HG03064 (cell line): ENCODE data around the gene ANGPTL4.
"Not testable (repeated sequence)": the region's sequence is repeated elsewhere in the genome, so short reads cannot be mapped to it uniquely, and the experiment has no call there.

Experiments
- ATAC-seq: cut with Tn5 transposase; IDR thresholded peaks from one replicate; pipeline ENCODE4 v1.9.1; 2021; ENCODE audit warnings: low read depth; ENCODE audit not compliant: unreplicated experiment

The ANGPTL4 gene

GRCh38 chr19:8333767-8334457 is 30.0 kb upstream of the ANGPTL4 start:
- ATAC-seq: no peak

DNA sequence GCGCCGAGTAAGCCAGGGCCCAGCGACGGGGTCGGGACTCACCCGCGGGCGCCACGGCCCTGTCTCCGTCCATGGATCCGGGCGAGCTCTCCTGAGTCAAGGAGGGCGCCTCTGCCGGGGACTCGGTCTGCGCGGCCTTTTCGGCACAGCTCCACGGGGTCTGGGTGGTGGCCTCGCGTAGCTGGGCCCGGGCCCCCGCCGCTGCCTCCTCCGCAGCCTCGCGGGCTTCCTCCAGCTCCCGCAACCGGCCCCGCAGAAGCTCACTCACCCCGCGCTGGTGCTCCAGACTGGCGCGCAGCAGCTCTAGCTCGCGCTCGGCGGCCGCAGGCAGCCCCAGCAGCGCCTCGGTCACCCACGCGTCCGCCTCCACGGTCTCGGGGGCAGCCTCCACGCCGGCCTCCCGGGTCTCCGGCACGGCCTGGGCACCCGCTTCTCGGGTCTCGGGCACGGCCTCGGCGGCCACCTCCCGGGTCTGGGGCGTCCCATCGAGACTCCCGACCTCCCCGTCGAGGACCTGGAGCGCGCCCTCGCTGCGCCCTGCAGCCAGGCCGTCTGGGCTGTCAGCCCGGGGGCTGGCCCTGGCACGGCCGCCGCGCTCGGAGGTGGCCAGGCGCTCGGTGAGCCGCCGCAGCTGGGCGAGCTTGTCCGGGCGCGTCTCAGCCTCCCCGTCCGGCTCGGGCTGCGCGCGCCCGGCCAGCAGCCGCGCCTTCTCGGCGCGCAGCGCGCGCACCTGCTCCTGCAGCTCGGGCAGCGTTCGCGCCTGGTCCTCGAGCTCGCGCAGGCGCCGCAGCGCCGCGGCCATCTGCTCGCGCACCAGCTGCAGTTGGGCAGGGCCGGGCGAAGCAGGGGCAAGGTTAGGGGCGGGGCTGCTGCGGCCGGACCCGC is 29.3 kb upstream of the ANGPTL4 start:
- no peak for ATAC-seq

DNA sequence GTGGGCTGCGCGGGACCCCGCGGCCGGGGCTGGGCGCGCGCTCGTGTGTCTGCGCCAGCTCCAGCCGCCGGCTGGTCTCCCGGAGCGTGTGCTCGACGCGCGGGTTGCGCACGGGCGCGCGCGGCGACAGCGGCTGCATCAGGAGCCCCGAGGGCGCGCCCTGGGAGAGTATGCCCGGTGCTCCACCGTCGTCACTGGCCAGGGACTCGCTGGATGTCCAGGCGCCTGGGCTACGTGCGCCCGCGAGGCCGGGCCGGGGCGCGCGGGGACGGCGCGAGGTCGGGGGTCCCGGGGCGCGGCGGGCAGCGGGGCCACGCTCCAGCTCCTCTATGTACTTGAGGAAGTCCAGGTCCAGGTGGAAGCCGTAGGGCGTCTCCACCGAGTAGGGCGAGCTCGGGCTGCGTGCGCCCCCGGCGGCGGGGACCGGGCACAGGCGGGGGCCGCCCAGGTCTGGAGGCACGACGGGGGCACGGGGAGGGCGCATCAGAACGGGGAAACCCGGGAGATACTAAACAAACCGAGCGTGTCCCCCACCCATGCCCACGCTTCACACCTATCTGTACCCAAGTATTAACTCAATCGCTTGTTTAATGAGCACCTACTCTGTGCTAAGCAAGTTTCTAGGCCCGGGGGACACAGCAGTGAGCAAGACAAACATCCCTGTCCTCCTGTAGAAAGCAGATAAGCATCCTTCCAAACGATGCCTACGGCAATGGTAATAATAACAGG is 28.4 kb upstream of the ANGPTL4 start:
- ATAC-seq: no peak

- ATAC-seq: no peak
These were observed 27.8 kb upstream of the ANGPTL4 start for GRCh38 chr19:8336072-8336569.

- no peak for ATAC-seq
These were observed 27.3 kb upstream of the ANGPTL4 start for GRCh38 chr19:8336660-8337059.

DNA sequence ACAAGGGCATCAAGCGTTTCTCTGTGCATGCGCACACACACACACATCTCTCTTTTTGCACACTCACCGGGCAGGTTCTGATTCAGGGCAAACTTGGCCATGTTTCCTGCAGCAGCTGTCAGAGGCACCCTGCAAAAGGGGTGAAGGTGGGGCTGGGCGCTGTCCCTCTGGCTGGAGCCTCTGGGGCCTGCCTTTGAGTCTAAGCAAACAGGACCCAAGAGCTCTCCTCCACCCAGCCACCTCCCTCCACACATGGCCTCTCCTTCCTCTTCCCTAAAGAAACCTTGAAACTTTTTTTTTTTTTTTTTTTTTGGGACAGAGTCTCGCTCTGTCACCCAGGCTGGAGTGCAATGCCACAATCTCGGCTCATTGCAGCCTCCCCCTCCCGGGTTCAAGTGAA is 26.2 kb upstream of the ANGPTL4 start:
- ATAC-seq: no peak

DNA sequence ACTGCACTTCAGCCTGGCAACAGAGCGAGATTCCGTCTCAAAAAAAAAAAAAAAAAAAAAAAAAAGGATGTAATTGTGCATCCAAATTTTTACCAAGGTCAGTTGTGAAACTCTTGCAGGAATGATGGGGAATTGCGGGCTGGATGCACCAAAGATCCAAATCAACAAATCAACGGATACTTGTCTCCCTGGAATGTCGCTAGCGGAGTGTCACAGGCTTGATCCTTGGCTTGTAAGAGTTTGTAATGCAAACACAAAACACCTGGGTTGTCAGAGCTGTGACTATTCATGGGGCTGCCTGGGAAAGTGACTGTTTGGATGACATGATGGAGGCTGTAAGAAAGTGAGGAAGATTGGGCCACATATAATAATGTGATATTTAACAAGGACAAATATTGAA is 25.1 kb upstream of the ANGPTL4 start:
- ATAC-seq: no peak

DNA sequence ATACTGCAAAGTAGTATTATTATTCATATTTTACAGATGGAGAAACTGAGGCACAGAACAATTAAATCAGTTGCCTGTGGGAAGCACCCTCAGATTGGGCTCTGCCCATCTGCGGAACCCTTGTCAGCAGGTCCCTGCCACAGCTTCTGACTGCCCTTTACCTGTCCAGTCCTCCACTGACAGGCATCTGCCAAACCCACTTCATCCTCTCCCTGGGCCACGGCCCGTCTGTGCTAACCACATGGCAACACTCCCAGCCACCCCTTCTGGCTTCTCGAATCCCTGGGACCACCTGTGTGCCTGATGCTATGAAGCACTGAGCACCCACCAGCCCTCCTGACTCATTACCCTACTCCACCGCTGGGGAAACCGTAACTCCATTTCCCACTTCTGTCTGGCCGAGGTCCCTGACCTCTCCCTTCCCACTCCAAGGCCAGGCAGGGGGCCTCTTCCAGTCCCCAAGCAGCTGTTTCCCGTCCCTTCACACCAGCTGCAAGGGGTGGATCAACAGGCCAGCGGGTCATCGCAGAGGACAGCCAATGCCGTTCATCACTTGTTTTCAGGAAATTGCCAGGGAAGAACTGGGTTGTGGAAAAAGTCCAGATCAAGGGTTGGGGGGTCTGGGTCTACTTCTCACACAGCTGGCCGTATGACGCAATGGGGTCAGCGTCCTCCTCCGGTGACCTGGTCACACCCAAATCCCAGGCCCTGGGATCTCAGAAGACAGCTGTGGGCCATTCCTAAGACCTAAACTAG is 23.4 kb upstream of the ANGPTL4 start:
- ATAC-seq: no peak

GRCh38 chr19:8341504-8341903 is 22.5 kb upstream of the ANGPTL4 start:
- ATAC-seq: not testable (repeated sequence)

GRCh38 chr19:8342316-8342683 is 21.7 kb upstream of the ANGPTL4 start:
- ATAC-seq: no peak

DNA sequence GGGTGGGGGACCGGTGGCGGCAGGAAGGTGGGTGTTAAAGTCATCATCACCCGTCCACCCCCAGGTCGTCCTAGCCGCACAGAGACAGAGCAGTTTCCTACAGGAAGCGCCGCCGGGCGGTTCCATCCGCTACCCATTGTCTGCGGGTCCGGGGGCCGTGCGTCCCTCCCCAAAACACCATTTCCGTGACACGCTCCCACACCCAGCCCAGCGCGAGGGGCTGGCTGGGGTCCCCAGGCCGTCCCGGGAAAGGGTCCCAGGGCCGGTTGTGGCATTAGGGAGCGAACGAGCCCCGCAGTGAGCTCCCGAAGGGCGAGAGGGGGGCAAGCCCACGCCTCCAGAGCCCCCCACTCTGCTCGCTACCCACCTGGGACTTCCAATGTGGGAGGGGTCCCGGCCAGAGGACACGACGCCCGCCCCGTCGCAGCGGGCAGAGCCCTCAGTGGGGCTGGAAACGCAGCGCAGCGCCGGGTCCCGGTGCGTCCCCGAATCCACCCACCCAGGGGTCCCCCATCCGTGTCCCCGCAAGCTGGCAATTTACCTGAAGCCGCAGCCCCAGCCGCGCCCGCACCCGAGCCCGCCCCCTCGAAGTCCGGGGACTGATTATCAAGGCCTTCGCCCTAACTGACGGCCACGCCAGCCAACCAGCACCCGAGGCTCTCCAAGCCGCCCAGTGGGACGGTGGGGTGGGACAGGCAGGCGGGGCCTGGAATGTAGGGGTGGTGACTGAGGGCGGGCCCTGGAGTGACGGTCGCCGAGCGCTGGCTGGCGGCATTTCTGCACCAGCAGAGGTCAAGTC is 21.1 kb upstream of the ANGPTL4 start, which contains the start of gene KANK3:
TSS of gene KANK3 (minus strand) at position 579 of the 799 bp plus-strand sequence. CDS start 5,434 bp downstream, outside the sequence.
- peak; percentile 78 for ATAC-seq

- no peak for ATAC-seq
These were observed 20.5 kb upstream of the ANGPTL4 start for GRCh38 chr19:8343483-8343844.

DNA sequence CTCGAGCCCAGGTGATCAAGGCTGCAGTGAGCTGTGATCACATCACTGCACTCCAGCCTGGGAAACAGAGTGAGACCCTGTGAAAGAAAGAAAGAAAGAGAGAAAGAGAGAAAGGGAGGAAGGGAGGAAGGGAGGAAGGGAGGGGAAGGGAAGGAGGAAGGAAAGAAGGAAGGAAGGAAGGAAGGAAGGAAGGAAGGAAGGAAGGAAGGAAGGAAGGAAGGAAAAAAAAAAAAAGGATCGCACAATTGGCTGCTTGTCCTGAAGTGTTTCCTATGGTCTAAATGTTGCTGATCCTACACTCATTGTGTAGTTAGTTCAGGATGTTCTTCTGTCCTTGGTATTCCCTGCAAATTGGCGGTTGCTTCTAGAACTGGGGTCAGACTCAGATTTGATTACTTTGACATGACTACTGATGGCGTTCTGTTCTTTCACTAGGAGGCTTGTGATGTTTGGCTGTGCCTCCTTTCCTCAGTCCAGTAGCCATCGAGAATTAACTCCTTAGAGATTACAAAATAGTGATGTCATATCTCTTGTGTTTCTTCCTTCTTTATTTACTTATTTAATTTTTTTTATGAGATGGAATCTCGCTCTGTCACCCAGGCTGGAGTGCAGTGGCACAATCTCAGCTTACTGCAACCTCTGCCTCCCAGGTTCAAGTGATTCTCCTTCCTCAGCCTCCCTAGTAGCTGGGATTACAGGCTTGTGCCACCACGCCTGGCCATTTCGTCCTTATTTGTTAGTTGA is 14.2 kb upstream of the ANGPTL4 start:
- ATAC-seq: not testable (repeated sequence)

- no peak for ATAC-seq
These were observed 11.7 kb upstream of the ANGPTL4 start for GRCh38 chr19:8352134-8352827.

DNA sequence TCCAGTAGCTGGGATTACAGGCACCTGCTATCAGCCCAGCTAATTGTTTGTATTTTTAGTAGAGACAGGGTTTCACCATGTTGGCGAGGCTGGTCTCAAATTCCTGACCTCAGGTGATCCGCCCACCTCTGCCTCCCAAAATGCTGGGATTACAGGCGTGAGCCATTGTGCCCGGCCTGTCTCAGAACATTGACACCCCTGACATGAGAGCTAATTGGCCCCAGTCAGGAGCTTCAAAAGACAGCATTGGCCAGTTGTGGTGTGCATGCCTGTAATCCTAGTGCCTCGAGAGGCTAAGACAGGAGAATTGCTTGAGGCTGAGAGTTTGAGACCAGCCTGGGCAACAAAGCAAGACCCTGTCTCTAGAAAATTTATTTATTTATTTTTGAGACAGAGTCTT is 11.1 kb upstream of the ANGPTL4 start:
- not testable (repeated sequence) for ATAC-seq

- ATAC-seq: no peak
These were observed 8.1 kb upstream of the ANGPTL4 start for GRCh38 chr19:8355631-8356402.

DNA sequence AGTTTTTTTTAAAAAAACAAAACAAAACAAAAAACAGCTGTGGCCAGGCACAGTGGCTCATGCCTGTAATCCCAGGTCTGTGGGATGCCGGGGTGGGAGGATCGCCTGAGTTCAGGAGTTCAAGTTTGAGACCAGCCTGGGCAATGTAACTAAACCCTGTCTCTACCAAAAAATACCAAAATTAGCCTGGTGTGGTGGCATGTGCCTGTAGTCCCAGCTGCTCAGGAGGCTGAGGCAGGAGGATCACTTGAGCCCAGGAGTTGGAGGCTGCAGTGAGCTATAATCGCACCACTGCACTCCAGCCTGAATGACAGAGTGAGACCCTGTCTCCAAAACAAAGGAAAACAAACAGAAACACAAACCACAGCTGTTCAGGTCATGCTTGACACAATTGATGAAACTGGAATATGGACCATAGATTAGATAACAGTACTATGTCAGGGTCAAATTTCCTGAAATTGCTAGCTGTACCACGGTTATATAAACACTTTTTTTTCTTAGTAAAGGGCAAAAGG is 6.9 kb upstream of the ANGPTL4 start:
- no peak for ATAC-seq
